GM18858 (cell line): ENCODE measurements around the gene EN2.
"Not testable (repeated sequence)": the region's sequence is repeated elsewhere in the genome, so short reads cannot be mapped to it uniquely, and the experiment has no call there.

Source experiments
- ATAC-seq: cut with Tn5 transposase; IDR thresholded peaks from one replicate; pipeline ENCODE4 v1.9.1; 2021; ENCODE audit not compliant: unreplicated experiment

EN2 gene

GRCh38 chr7:155425887-155426286, 32.0 kb upstream of the EN2 start:
- ATAC-seq = no peak

GRCh38 chr7:155426543-155427410, 31.2 kb upstream of the EN2 start:
- ATAC-seq = no peak

GRCh38 chr7:155427411-155428038, 30.4 kb upstream of the EN2 start:
- ATAC-seq = no peak

- no peak for ATAC-seq
Measured at GRCh38 chr7:155428171-155428834, 29.6 kb upstream of the EN2 start.

- ATAC-seq = no peak
Measured at GRCh38 chr7:155429651-155430050, 28.3 kb upstream of the EN2 start.

- no peak for ATAC-seq
Measured at GRCh38 chr7:155430606-155431005, 27.3 kb upstream of the EN2 start.

GRCh38 chr7:155431231-155431630, 26.7 kb upstream of the EN2 start:
- ATAC-seq = no peak

GRCh38 chr7:155431711-155432110, 26.2 kb upstream of the EN2 start:
- no peak for ATAC-seq

GRCh38 chr7:155435110-155435509, 22.8 kb upstream of the EN2 start:
- no peak for ATAC-seq

- ATAC-seq = no peak
Measured at GRCh38 chr7:155437836-155438235, 20.1 kb upstream of the EN2 start.

- ATAC-seq = no peak
Measured at GRCh38 chr7:155438777-155439176, 19.2 kb upstream of the EN2 start.

- ATAC-seq = no peak
Measured at GRCh38 chr7:155439311-155440017, 18.5 kb upstream of the EN2 start.

- no peak for ATAC-seq
Measured at GRCh38 chr7:155440018-155440410, 17.9 kb upstream of the EN2 start.

GRCh38 chr7:155441856-155442255, 16.1 kb upstream of the EN2 start:
- no peak for ATAC-seq

GRCh38 chr7:155444746-155445145, 13.2 kb upstream of the EN2 start:
- ATAC-seq = no peak

GRCh38 chr7:155445606-155446005, 12.3 kb upstream of the EN2 start:
- not testable (repeated sequence) for ATAC-seq

- no peak for ATAC-seq
Measured at GRCh38 chr7:155447603-155448002, 10.3 kb upstream of the EN2 start.

- ATAC-seq = no peak
Measured at GRCh38 chr7:155448632-155449007, 9.3 kb upstream of the EN2 start.

GRCh38 chr7:155449008-155449868, 8.7 kb upstream of the EN2 start:
- no peak for ATAC-seq

GRCh38 chr7:155449869-155450557, 7.9 kb upstream of the EN2 start:
- ATAC-seq = no peak
